PC-3 (cell line): Measurements from ENCODE around the gene ACLY. TPM values are rescaled to one million over a fixed set of nuclear protein-coding genes. Genes with fewer than 3 reads are reported as not detected.
A peak's percentile ranks its signal among the peaks of the same experiment; 100 is the strongest.

Source experiments
- ATAC-seq: fragments of 200-7000 bp; cut with Tn5 transposase; 2 replicates; pipeline ENCODE4 v1.9.1; 2020; ENCODE audit warnings: mild to moderate bottlenecking, moderate library complexity
- BruUV-seq: library from RNA; stranded (reverse); fragments of 400-500 nt; replicated peaks from 2 replicates; lab custom pipeline; 2021; lab: Mats Ljungman, UMichigan
- CTCF ChIA-PET: fragments of 300-600 bp; sonication (Branson Sonifier 250); formaldehyde crosslinking; loops from one replicate; lab custom pipeline; 2022; ENCODE audit warnings: antibody characterized with exemption; lab: Charles Lee
- POLR2A ChIA-PET: fragments of 300-600 bp; sonication (Branson Sonifier 250); formaldehyde crosslinking; loops from one replicate; lab custom pipeline; 2022; ENCODE audit warnings: antibody characterized with exemption; ENCODE audit not compliant: unreplicated experiment; lab: Charles Lee
- DNase-seq: peaks from one replicate; pipeline ENCODE4 v3.0.0-alpha.2; 2015
- H2AFZ ChIP-seq: fragments of 300-600 bp; sonication (generic); 2 replicates; pipeline ENCODE4 v1.6.0; 2016; ENCODE audit warnings: antibody characterized with exemption, low read length
- H3F3A ChIP-seq: fragments of 300-600 bp; sonication (generic); one replicate; pipeline ENCODE4 v1.6.0; 2017; ENCODE audit warnings: antibody characterized with exemption, low read length, control low read depth, mild to moderate bottlenecking; ENCODE audit not compliant: unreplicated experiment
- H3K27ac ChIP-seq: fragments of 300-600 bp; sonication (generic); 2 replicates; pipeline ENCODE4 v1.5.1; 2016; ENCODE audit warnings: mild to moderate bottlenecking, low read length
- H3K27me3 ChIP-seq: fragments of 300-600 bp; sonication (generic); 2 replicates; pipeline ENCODE4 v1.6.1; 2016; ENCODE audit warnings: low read length, mixed read lengths
- H3K36me3 ChIP-seq: fragments of 300-600 bp; sonication (generic); 2 replicates; pipeline ENCODE4 v1.6.1; 2016; ENCODE audit warnings: low read depth, mixed run types, low read length, mixed read lengths
- H3K4me1 ChIP-seq: fragments of 300-600 bp; sonication (generic); 2 replicates; pipeline ENCODE4 v1.5.1; 2016; ENCODE audit warnings: low read length; ENCODE audit not compliant: insufficient read depth
- H3K4me2 ChIP-seq: fragments of 300-600 bp; sonication (generic); 2 replicates; pipeline ENCODE4 v1.6.0; 2016; ENCODE audit warnings: low read length
- H3K4me3 ChIP-seq: fragments of 300-600 bp; sonication (generic); 2 replicates; pipeline ENCODE4 v1.5.1; 2016; ENCODE audit warnings: mild to moderate bottlenecking, low read length, mixed read lengths
- H3K79me2 ChIP-seq: fragments of 300-600 bp; sonication (generic); 2 replicates; pipeline ENCODE4 v1.6.1; 2017; ENCODE audit warnings: low read length, mixed read lengths
- H3K9ac ChIP-seq: fragments of 300-600 bp; sonication (generic); 2 replicates; pipeline ENCODE4 v1.6.0; 2016; ENCODE audit warnings: mild to moderate bottlenecking, low read length
- H3K9me2 ChIP-seq: fragments of 300-600 bp; sonication (generic); replicated peaks from 2 replicates; pipeline ENCODE4 v1.6.1; 2016; ENCODE audit warnings: mixed run types, low read length, mixed read lengths
- H3K9me3 ChIP-seq: fragments of 300-600 bp; sonication (generic); 2 replicates; pipeline ENCODE4 v1.6.1; 2016; ENCODE audit warnings: low read length, mixed read lengths
- H4K20me1 ChIP-seq: fragments of 300-600 bp; sonication (generic); 2 replicates; pipeline ENCODE4 v1.6.1; 2016; ENCODE audit warnings: low read length, mixed read lengths
- CTCF ChIP-seq: fragments of 300-600 bp; sonication (generic); conservative IDR thresholded peaks from 2 replicates; pipeline ENCODE4 v1.5.1; 2017; ENCODE audit warnings: antibody characterized with exemption, low read depth, mild to moderate bottlenecking, low read length
- EZH2 ChIP-seq: fragments of 300-600 bp; sonication (generic); IDR thresholded peaks from one replicate; pipeline ENCODE4 v1.6.1; 2017; ENCODE audit warnings: antibody characterized with exemption, mild to moderate bottlenecking, low read length; ENCODE audit not compliant: unreplicated experiment
- EZH2phosphoT487 ChIP-seq: fragments of 300-600 bp; sonication (generic); IDR thresholded peaks from 2 replicates; pipeline ENCODE4 v1.6.1; 2018; ENCODE audit warnings: mild to moderate bottlenecking, antibody characterized with exemption, low read length, borderline replicate concordance
- intact Hi-C: fragments of 100-400 bp; cut with micrococcal nuclease; formaldehyde crosslinking; loops from 2 replicates; pipeline ENCODE4 v1.9.0; 2023
- total RNA-seq: library from RNA; depleted of rRNA; stranded (reverse); fragments of >200 nt; gene quantifications from 2 replicates; pipeline ENCODE4 v1.2.3, GENCODE V29; 2014

The ACLY gene
- total RNA-seq, 1 experiment from 2014 or later: 114 TPM

GRCh38 chr17:41917679-41918313 is 955 bp downstream of the ACLY start:
- intact Hi-C loops: no loop called here
- Histone ChIP-seq H3F3A (no peaks in the 10 kb centered on the region), H2AFZ (0 out of 2 replicates have a peak overlapping the region, but pooled peaks have one; percentile 25), H4K20me1 (peaks cover 32% of the 10 kb centered on the region), H3K9ac (peak overlapping the region; percentile 91), H3K4me2 (peak overlapping the region; percentile 96), H3K9me2 (no peaks in the 10 kb centered on the region), H3K4me3 (peak overlapping the region; percentile 93), H3K4me1 (peaks cover 34% of the 10 kb centered on the region), H3K79me2 (peaks cover 60% of the 10 kb centered on the region), H3K36me3 (peaks cover 6% of the 10 kb centered on the region; the same call in 1 of the 2 replicates), H3K9me3 (no peaks in the 10 kb centered on the region), H3K27me3 (no peaks in the 10 kb centered on the region), H3K27ac (peak overlapping the region; percentile 39)
- no peak for TF ChIP-seq EZH2phosphoT487
- no peak for TF ChIP-seq EZH2
- TF ChIP-seq CTCF: no peak
- ChIA-PET CTCF (interaction anchor here (0.7 kb wide), 1 partner anchor 92 kb away, joined by 8 read pairs; no protein-coding TSS in a partner anchor), POLR2A (interaction anchor here (0.6 to 0.7 kb wide), 2 partner anchors 11 to 18 kb away, joined by 3 to 14 read pairs; no protein-coding TSS in a partner anchor)
- no peak for ATAC-seq
- peak; percentile 33 for DNase-seq
- BruUV-seq: no TSS peak

DNA sequence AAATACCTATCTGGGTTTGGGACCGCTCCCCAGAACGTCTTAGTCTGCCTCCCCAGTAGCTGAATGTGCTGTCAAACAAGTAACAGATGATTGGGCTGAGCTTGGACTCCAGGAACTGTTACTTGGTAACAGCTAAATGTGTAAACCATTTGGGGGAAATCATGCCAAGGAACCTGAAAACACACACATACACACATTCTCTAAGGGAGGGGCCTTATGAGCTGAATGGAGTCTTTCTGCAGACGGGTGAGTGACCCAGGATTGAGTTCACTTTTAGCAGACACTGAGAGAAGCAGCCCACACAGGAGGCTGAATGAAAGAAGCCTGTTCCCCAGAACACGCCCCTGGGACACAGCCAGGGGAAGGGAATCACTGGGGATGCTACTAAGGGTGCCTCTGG is 1.6 kb downstream of the ACLY start:
- H3F3A ChIP-seq: no peaks in the 10 kb centered on the region
- POLR2A ChIA-PET: interaction anchor here (0.6 to 0.7 kb wide), 2 partner anchors 10 to 16 kb away, joined by 3 to 14 read pairs; no protein-coding TSS in a partner anchor

More for the DNA sequence above, 1.6 kb downstream of the ACLY start:
- Histone ChIP-seq H3K27ac (no peak overlapping the region), H3K4me1 (peaks cover 34% of the 10 kb centered on the region), H3K36me3 (peaks cover 8% of the 10 kb centered on the region; the same call in 1 of the 2 replicates), H2AFZ (no peak overlapping the region), H3K79me2 (peaks cover 66% of the 10 kb centered on the region), H3K9me3 (no peaks in the 10 kb centered on the region), H3K27me3 (no peaks in the 10 kb centered on the region), H3K9ac (no peak overlapping the region; the same call in 1 of the 2 replicates), H3K4me3 (peak overlapping the region; percentile 93), H4K20me1 (peaks cover 32% of the 10 kb centered on the region), H3K9me2 (no peaks in the 10 kb centered on the region), H3K4me2 (peak overlapping the region; percentile 96)
- CTCF ChIA-PET: no interaction called here
- TF ChIP-seq EZH2: no peak
- TF ChIP-seq CTCF: no peak
- ATAC-seq (no peak), DNase-seq (peak; percentile 12)
- BruUV-seq: no TSS peak
- intact Hi-C loops: no loop called here
